GM13977 (cell line): ENCODE results near the gene CLEC16A.

Experiments used
- DNase-seq: peaks from one replicate; pipeline ENCODE4 v3.0.0; 2012; ENCODE audit warnings: low spot score
- in situ Hi-C: fragments of 300-500 bp; cut with MboI; formaldehyde crosslinking; loops from one replicate; pipeline ENCODE4 v1.12.0; 2022; ENCODE audit warnings: low sequenced_read_pairs, low pct_unique_long_range_greater_than_20kb, mixed read lengths, inconsistent platforms; ENCODE audit not compliant: unreplicated experiment
- TF ChIP-seq, protein P1 (sequence below): IDR thresholded peaks from 2 replicates; pipeline ENCODE4 v1.5.1; 2012; ENCODE audit warnings: mild to moderate bottlenecking, control low read depth; ENCODE audit not compliant: insufficient read depth; ENCODE audit errors: extremely low read depth, missing control alignments

CLEC16A gene

GRCh38 chr16:10979717-10980601, 35.6 kb downstream of the CLEC16A start:
- no peak for DNase-seq
- TF ChIP-seq, protein P1, sequence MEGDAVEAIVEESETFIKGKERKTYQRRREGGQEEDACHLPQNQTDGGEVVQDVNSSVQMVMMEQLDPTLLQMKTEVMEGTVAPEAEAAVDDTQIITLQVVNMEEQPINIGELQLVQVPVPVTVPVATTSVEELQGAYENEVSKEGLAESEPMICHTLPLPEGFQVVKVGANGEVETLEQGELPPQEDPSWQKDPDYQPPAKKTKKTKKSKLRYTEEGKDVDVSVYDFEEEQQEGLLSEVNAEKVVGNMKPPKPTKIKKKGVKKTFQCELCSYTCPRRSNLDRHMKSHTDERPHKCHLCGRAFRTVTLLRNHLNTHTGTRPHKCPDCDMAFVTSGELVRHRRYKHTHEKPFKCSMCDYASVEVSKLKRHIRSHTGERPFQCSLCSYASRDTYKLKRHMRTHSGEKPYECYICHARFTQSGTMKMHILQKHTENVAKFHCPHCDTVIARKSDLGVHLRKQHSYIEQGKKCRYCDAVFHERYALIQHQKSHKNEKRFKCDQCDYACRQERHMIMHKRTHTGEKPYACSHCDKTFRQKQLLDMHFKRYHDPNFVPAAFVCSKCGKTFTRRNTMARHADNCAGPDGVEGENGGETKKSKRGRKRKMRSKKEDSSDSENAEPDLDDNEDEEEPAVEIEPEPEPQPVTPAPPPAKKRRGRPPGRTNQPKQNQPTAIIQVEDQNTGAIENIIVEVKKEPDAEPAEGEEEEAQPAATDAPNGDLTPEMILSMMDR, result no peak
- in situ Hi-C loops, result no loop called here

GRCh38 chr16:10980813-10981212, 36.4 kb downstream of the CLEC16A start:
- no peak for DNase-seq
- in situ Hi-C loops, result no loop called here
- TF ChIP-seq, protein P1, result no peak

DNA sequence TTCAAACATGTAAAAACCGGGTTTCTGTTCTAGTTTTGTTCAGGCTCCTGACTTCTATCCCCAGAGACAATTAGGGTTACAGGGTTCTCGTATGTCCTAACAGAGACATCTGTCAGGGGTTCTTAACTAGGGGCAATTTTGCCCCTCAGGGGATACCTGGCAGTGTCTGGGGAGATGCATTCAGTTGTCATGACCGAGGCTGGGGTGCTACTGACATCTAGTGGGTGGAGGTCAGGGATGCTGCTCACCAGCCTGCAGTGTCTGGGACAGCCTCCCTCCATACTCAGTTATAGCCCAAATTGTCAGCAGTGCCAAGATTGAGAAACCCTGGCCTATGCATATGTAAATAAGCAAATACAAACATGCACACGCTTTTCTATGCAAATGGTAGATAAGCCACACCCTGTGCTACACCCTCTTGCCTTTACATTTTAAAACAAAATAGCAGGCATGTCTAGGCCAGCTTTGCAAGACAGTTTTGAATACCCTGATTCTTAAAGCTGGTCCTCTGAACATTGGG, 37.4 kb downstream of the CLEC16A start:
- DNase-seq, result peak; percentile 57
- in situ Hi-C loops, result no loop called here

GRCh38 chr16:10982465-10983150, 38.2 kb downstream of the CLEC16A start:
- TF ChIP-seq, protein P1, result no peak
- in situ Hi-C loops, result no loop called here
- DNase-seq, result no peak

More for the DNA sequence above, 37.4 kb downstream of the CLEC16A start:
- TF ChIP-seq, protein P1, result peak; percentile 75

- TF ChIP-seq, protein P1, result peak; percentile 37
- DNase-seq, result no peak
- in situ Hi-C loops, result no loop called here
These were observed 38.8 kb downstream of the CLEC16A start for GRCh38 chr16:10983159-10983558.

GRCh38 chr16:10984509-10984908, 40.1 kb downstream of the CLEC16A start:
- no peak for DNase-seq
- in situ Hi-C loops, result no loop called here
- TF ChIP-seq, protein P1, result no peak
